Mesenchymal stem cell (in vitro differentiated cells and primary cell): ENCODE measurements around the gene GPN2.

ENCODE experiments used
- DNase-seq: peaks from one replicate; pipeline ENCODE4 v3.0.0-alpha.2; 2013
- H2AFZ ChIP-seq: one replicate; pipeline ENCODE4 v1.6.1; 2013; ENCODE audit warnings: low read depth, mild to moderate bottlenecking, control low read depth, inconsistent platforms, low read length, moderate library complexity
- H2AK5ac ChIP-seq: 2 replicates; pipeline ENCODE4 v1.6.1; 2013; ENCODE audit warnings: low read length, moderate library complexity, mild to moderate bottlenecking, inconsistent platforms; ENCODE audit not compliant: severe bottlenecking
- H2BK120ac ChIP-seq: one replicate; pipeline ENCODE4 v1.6.1; 2013; ENCODE audit warnings: low read depth, mild to moderate bottlenecking, inconsistent platforms, low read length, moderate library complexity
- H2BK12ac ChIP-seq, 2 experiments: one replicate each; pipeline ENCODE4 v1.6.1; 2013; ENCODE audit warnings: inconsistent platforms in 2 of 2, low read length in 2 of 2, mild to moderate bottlenecking in 2 of 2, moderate library complexity in 2 of 2, control low read depth in 1 of 2
- H2BK15ac ChIP-seq: one replicate; pipeline ENCODE4 v1.6.1; 2013; ENCODE audit warnings: mild to moderate bottlenecking, low read depth, inconsistent platforms; ENCODE audit not compliant: poor library complexity, severe bottlenecking
- H2BK5ac ChIP-seq: 2 replicates; pipeline ENCODE4 v1.6.1; 2013; ENCODE audit warnings: low read depth, mild to moderate bottlenecking, low read length, control low read depth, inconsistent platforms; ENCODE audit not compliant: poor library complexity, severe bottlenecking
- H3K14ac ChIP-seq, 2 experiments: one replicate each; pipeline ENCODE4 v1.6.1; 2013; ENCODE audit warnings: inconsistent platforms in 2 of 2, low read length in 2 of 2, control low read depth in 1 of 2, mild to moderate bottlenecking in 1 of 2, moderate library complexity in 1 of 2
- H3K18ac ChIP-seq, 2 experiments: one replicate each; pipeline ENCODE4 v1.6.1; 2013; ENCODE audit warnings: inconsistent platforms in 2 of 2, low read length in 2 of 2, control low read depth in 1 of 2, low read depth in 1 of 2, mild to moderate bottlenecking in 1 of 2
- H3K23ac ChIP-seq, 2 experiments: one replicate each; pipeline ENCODE4 v1.6.1; 2013; ENCODE audit warnings: inconsistent platforms in 2 of 2, low read length in 2 of 2, mild to moderate bottlenecking in 2 of 2, moderate library complexity in 2 of 2, control low read depth in 1 of 2
- H3K27ac ChIP-seq: 2 replicates; pipeline ENCODE4 v1.5.1; 2013; ENCODE audit warnings: mild to moderate bottlenecking, moderate library complexity, low read length, control low read depth, inconsistent platforms; ENCODE audit not compliant: poor library complexity, severe bottlenecking
- H3K27me3 ChIP-seq, 2 experiments: 2 replicates each; pipeline versions ENCODE4 v1.6.1 to v1.7.0; 2013; ENCODE audit warnings: low read length in 2 of 2, mild to moderate bottlenecking in 2 of 2, moderate library complexity in 2 of 2, control low read depth in 1 of 2, inconsistent platforms in 1 of 2; ENCODE audit not compliant: control insufficient read depth in 1 of 2, insufficient read depth in 1 of 2
- H3K36me3 ChIP-seq, 2 experiments: 2 replicates each; pipeline versions ENCODE4 v1.6.1 to v1.7.0; 2013; ENCODE audit warnings: low read length in 2 of 2, control low read depth in 1 of 2, inconsistent platforms in 1 of 2, low read depth in 1 of 2, mild to moderate bottlenecking in 1 of 2; ENCODE audit not compliant: insufficient read depth in 2 of 2, control insufficient read depth in 1 of 2
- H3K4ac ChIP-seq, 2 experiments: one replicate each; pipeline ENCODE4 v1.6.1; 2013; ENCODE audit warnings: inconsistent platforms in 2 of 2, low read length in 2 of 2, mild to moderate bottlenecking in 2 of 2, moderate library complexity in 2 of 2, control low read depth in 1 of 2, low read depth in 1 of 2
- H3K4me1 ChIP-seq: 2 replicates; pipeline ENCODE4 v1.6.1; 2013; ENCODE audit warnings: low read depth, low read length, control low read depth; ENCODE audit not compliant: control insufficient read depth, insufficient read depth
- H3K4me2 ChIP-seq: 2 replicates; pipeline ENCODE4 v1.6.1; 2013; ENCODE audit warnings: low read length, mild to moderate bottlenecking, inconsistent platforms; ENCODE audit not compliant: poor library complexity, severe bottlenecking
- H3K4me3 ChIP-seq, 2 experiments: 2 replicates each; pipeline versions ENCODE4 v1.5.1 to v1.7.0; 2013; ENCODE audit warnings: low read length in 2 of 2, mild to moderate bottlenecking in 2 of 2, control low read depth in 1 of 2, low read depth in 1 of 2; ENCODE audit not compliant: insufficient read depth in 1 of 2
- H3K79me1 ChIP-seq: replicated peaks from 2 replicates; pipeline ENCODE4 v1.6.1; 2013; ENCODE audit warnings: mild to moderate bottlenecking, control low read depth, low read length, inconsistent platforms; ENCODE audit not compliant: poor library complexity, severe bottlenecking
- H3K9ac ChIP-seq: 2 replicates; pipeline ENCODE4 v1.7.0; 2013; ENCODE audit warnings: mild to moderate bottlenecking, low read length, moderate library complexity
- H3K9me3 ChIP-seq: 2 replicates; pipeline ENCODE4 v1.7.0; 2013; ENCODE audit warnings: mild to moderate bottlenecking, low read length; ENCODE audit not compliant: control insufficient read depth
- H4K8ac ChIP-seq: one replicate; pipeline ENCODE4 v1.6.1; 2013; ENCODE audit warnings: inconsistent platforms, mild to moderate bottlenecking, low read length, moderate library complexity
- H4K91ac ChIP-seq: one replicate; pipeline ENCODE4 v1.6.1; 2013; ENCODE audit warnings: mild to moderate bottlenecking, low read length, inconsistent platforms
- WGBS: methylation state at CpG from one replicate; pipeline ENCODE4 v1.1.7; 2013; ENCODE audit warnings: mixed read lengths; 5-methylcytosine and 5-hydroxymethylcytosine counted together

GPN2 gene

DNA sequence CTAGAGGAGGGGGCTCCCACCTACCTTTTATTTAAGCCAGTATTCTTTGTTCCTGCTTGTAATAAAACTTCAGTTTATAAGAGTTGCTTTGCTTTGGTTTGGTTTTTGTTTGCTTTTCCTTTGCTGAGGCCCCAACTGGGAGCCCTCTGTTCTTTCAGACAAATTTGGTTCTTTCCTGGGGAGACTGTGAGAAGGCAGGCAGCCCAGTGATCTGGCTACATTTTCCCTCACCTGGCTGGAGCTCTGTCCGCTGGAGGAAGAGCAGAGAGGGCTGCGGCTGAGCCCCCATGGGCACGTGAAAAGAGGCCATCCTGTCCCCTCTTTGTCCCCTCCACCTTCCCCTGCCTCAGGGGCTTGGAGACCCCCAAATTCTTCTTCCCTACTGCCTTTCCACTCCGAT is 34.4 kb downstream of the GPN2 start:
- H3K4me2 ChIP-seq, result no peak overlapping the region
- no peak overlapping the region for H3K4ac ChIP-seq
- DNase-seq, result no peak
- H3K4me1 ChIP-seq, result peaks cover 7% of the 10 kb centered on the region
- H3K4me3 ChIP-seq, result no peak overlapping the region
- H2AK5ac ChIP-seq, result no peak overlapping the region
- H3K23ac ChIP-seq, result no peak overlapping the region
- H2BK120ac ChIP-seq, result no peak overlapping the region
- H4K8ac ChIP-seq, result no peak overlapping the region
- no peak overlapping the region for H4K91ac ChIP-seq
- no peak overlapping the region for H3K18ac ChIP-seq
- peaks cover 59 to 71% of the 10 kb centered on the region in 2 experiments for H3K36me3 ChIP-seq
- H3K27ac ChIP-seq, result no peak overlapping the region
- WGBS, result 97% methylated on average over 4 of the region's 4 CpGs
- H2BK12ac ChIP-seq, result no peak overlapping the region
- H2AFZ ChIP-seq, result no peak overlapping the region
- no peak overlapping the region for H2BK15ac ChIP-seq
- no peak overlapping the region for H3K14ac ChIP-seq
- H3K9me3 ChIP-seq, result no peaks in the 10 kb centered on the region
- H2BK5ac ChIP-seq, result no peak overlapping the region
- no peak overlapping the region for H3K9ac ChIP-seq
- no peaks in the 10 kb centered on the region for H3K27me3 ChIP-seq
- peaks cover 2% of the 10 kb centered on the region for H3K79me1 ChIP-seq

GRCh38 chr1:26854906-26855305 is 35.2 kb downstream of the GPN2 start:
- no peak overlapping the region for H3K27ac ChIP-seq
- no peak overlapping the region for H3K4ac ChIP-seq
- H2AK5ac ChIP-seq, result no peak overlapping the region
- no peak overlapping the region for H3K14ac ChIP-seq
- no peak overlapping the region for H3K4me3 ChIP-seq
- H4K8ac ChIP-seq, result no peak overlapping the region
- no peak overlapping the region for H2AFZ ChIP-seq
- no peak overlapping the region for H3K18ac ChIP-seq
- no peak overlapping the region for H3K23ac ChIP-seq
- H3K4me2 ChIP-seq, result no peak overlapping the region
- H3K9me3 ChIP-seq, result no peaks in the 10 kb centered on the region
- no peak overlapping the region for H2BK15ac ChIP-seq
- H2BK5ac ChIP-seq, result no peak overlapping the region
- no peaks in the 10 kb centered on the region for H3K27me3 ChIP-seq
- no peak overlapping the region for H3K9ac ChIP-seq
- no peak overlapping the region for H2BK120ac ChIP-seq
- DNase-seq, result no peak
- 100% methylated on average over 2 of the region's 5 CpGs for WGBS
- H3K36me3 ChIP-seq, result peaks cover 66 to 78% of the 10 kb centered on the region in 2 experiments
- peaks cover 2% of the 10 kb centered on the region for H3K79me1 ChIP-seq
- peaks cover 7% of the 10 kb centered on the region for H3K4me1 ChIP-seq
- no peak overlapping the region for H2BK12ac ChIP-seq
- no peak overlapping the region for H4K91ac ChIP-seq

GRCh38 chr1:26853600-26853999 is 36.5 kb downstream of the GPN2 start:
- Histone ChIP-seq H3K4ac (no peak overlapping the region), H4K91ac (no peak overlapping the region), H2BK12ac (no peak overlapping the region), H3K27ac (no peak overlapping the region), H2AFZ (no peak overlapping the region), H2BK120ac (no peak overlapping the region), H2AK5ac (no peak overlapping the region), H3K14ac (no peak overlapping the region), H3K23ac (no peak overlapping the region), H2BK15ac (no peak overlapping the region), H3K79me1 (peaks cover 2% of the 10 kb centered on the region), H3K36me3 (peaks cover 72 to 87% of the 10 kb centered on the region in 2 experiments), H3K9me3 (no peaks in the 10 kb centered on the region), H3K9ac (peak overlapping the region; percentile 32), H3K4me2 (no peak overlapping the region), H3K4me1 (peaks cover 13% of the 10 kb centered on the region), H3K27me3 (no peaks in the 10 kb centered on the region), H4K8ac (no peak overlapping the region), H3K18ac (no peak overlapping the region), H3K4me3 (no peak overlapping the region), H2BK5ac (no peak overlapping the region)
- DNase-seq, result no peak
- 97% methylated on average over 10 of the region's 10 CpGs for WGBS

DNA sequence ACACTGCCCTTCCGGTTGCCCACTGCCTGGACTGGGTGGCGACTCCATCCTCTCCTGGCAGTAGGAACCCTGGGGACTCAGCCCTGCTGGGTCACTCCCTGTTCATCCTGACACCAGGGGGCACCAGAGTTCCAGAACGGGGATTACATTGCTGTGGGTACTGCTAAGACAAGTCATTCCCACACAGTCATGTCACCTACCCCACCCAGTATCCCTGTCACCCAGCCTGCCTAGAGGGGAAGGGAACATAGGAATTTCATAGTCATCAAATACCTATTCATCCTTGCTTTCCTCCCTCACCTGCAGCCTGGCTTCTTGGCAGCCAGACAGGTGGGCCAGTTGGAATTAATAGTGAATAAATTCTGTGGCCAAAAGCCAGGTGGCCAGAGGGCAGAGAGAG is 36.9 kb downstream of the GPN2 start:
- Histone ChIP-seq H3K14ac (no peak overlapping the region), H4K8ac (no peak overlapping the region), H2BK5ac (no peak overlapping the region), H3K27me3 (no peaks in the 10 kb centered on the region), H3K4me2 (no peak overlapping the region), H3K4ac (no peak overlapping the region), H2BK12ac (no peak overlapping the region), H2AK5ac (no peak overlapping the region), H3K9ac (peak overlapping the region; percentile 32), H4K91ac (no peak overlapping the region), H3K27ac (no peak overlapping the region), H3K4me1 (peaks cover 16% of the 10 kb centered on the region), H3K9me3 (no peaks in the 10 kb centered on the region), H3K4me3 (no peak overlapping the region), H2AFZ (no peak overlapping the region), H2BK15ac (no peak overlapping the region), H3K18ac (no peak overlapping the region), H3K79me1 (peaks cover 4% of the 10 kb centered on the region), H2BK120ac (no peak overlapping the region), H3K36me3 (peaks cover 77 to 90% of the 10 kb centered on the region in 2 experiments), H3K23ac (no peak overlapping the region)
- peak; percentile 85 for DNase-seq
- 44% methylated on average over 2 of the region's 3 CpGs for WGBS
